Limb (tissue), 2 donors: ENCODE measurements around the gene ADAM19.
"Not testable (repeated sequence)": the region's sequence is repeated elsewhere in the genome, so short reads cannot be mapped to it uniquely, and the experiment has no call there.

Experiments used
- DNase-seq, 2 donors: peaks; one replicate each; pipeline ENCODE4 v3.0.0-alpha.2; 2016; ENCODE audit errors: extremely low spot score in 2 of 2

ADAM19 gene

GRCh38 chr5:157486221-157486681 lies 89.3 kb downstream of the ADAM19 start:
- DNase-seq, result no peak

GRCh38 chr5:157485811-157486210 lies 89.8 kb downstream of the ADAM19 start:
- no peak for DNase-seq

GRCh38 chr5:157485340-157485739 lies 90.2 kb downstream of the ADAM19 start:
- no peak for DNase-seq

GRCh38 chr5:157484768-157485167 lies 90.8 kb downstream of the ADAM19 start:
- DNase-seq, result no peak

GRCh38 chr5:157482702-157483101 lies 92.9 kb downstream of the ADAM19 start:
- not testable (repeated sequence) for DNase-seq

- no peak for DNase-seq
Observed at GRCh38 chr5:157481666-157482065, 93.9 kb downstream of the ADAM19 start.

GRCh38 chr5:157481265-157481664 lies 94.3 kb downstream of the ADAM19 start:
- no peak for DNase-seq

GRCh38 chr5:157479612-157480510 lies 95.7 kb downstream of the ADAM19 start:
- no peak for DNase-seq

GRCh38 chr5:157479166-157479565 lies 96.4 kb downstream of the ADAM19 start:
- no peak for DNase-seq

GRCh38 chr5:157478726-157479125 lies 96.8 kb downstream of the ADAM19 start:
- DNase-seq, result no peak

GRCh38 chr5:157477814-157478494 lies 97.6 kb downstream of the ADAM19 start:
- no peak for DNase-seq

GRCh38 chr5:157476702-157477408 lies 98.7 kb downstream of the ADAM19 start:
- DNase-seq, result peak; percentile 38 to 84

GRCh38 chr5:157475432-157475831 lies 100.1 kb downstream of the ADAM19 start:
- no peak for DNase-seq

- DNase-seq, result no peak
Observed at GRCh38 chr5:157473383-157474320, 101.9 kb downstream of the ADAM19 start.

GRCh38 chr5:157471709-157472108 lies 103.9 kb downstream of the ADAM19 start:
- DNase-seq, result no peak

- no peak for DNase-seq
Observed at GRCh38 chr5:157470631-157471030, 104.9 kb downstream of the ADAM19 start.

- no peak for DNase-seq
Observed at GRCh38 chr5:157469687-157470086, 105.9 kb downstream of the ADAM19 start.

GRCh38 chr5:157469073-157469472 lies 106.5 kb downstream of the ADAM19 start:
- DNase-seq, result no peak

GRCh38 chr5:157468293-157468965 lies 107.1 kb downstream of the ADAM19 start:
- DNase-seq, result no peak

- DNase-seq, result no peak
Observed at GRCh38 chr5:157464519-157465171, 110.9 kb downstream of the ADAM19 start.
